ENCODE results near the gene HOXB4.

Gene HOXB4

GRCh38 chr17:48613862-48614694 is 35.9 kb upstream of the HOXB4 start:
- DNase-seq = no peak

- DNase-seq = no peak
Observed at GRCh38 chr17:48612854-48613691, 34.9 kb upstream of the HOXB4 start.

DNA sequence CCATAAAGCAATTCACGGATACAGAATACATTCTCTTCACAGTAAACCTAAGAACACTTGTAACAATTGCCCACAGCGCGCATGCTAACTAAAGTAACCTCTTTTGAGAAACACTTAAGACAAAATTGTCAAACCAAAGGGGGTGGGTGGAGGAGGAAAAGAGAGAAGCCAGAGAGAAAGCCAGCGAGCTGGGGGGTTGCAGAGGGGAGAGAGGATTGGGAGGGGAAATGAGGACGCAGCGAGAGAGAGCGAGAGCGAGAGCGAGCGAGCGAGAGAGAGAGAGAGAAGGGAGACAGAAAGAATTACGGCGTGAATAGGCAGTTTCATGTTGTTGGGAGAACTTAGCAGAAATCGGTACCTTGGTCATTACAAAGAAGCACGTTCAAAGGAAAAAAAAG is 34.3 kb upstream of the HOXB4 start:
- DNase-seq = no peak

GRCh38 chr17:48611681-48612455 is 33.7 kb upstream of the HOXB4 start:
- DNase-seq = no peak

GRCh38 chr17:48611213-48611612 is 33.1 kb upstream of the HOXB4 start:
- DNase-seq = no peak

DNA sequence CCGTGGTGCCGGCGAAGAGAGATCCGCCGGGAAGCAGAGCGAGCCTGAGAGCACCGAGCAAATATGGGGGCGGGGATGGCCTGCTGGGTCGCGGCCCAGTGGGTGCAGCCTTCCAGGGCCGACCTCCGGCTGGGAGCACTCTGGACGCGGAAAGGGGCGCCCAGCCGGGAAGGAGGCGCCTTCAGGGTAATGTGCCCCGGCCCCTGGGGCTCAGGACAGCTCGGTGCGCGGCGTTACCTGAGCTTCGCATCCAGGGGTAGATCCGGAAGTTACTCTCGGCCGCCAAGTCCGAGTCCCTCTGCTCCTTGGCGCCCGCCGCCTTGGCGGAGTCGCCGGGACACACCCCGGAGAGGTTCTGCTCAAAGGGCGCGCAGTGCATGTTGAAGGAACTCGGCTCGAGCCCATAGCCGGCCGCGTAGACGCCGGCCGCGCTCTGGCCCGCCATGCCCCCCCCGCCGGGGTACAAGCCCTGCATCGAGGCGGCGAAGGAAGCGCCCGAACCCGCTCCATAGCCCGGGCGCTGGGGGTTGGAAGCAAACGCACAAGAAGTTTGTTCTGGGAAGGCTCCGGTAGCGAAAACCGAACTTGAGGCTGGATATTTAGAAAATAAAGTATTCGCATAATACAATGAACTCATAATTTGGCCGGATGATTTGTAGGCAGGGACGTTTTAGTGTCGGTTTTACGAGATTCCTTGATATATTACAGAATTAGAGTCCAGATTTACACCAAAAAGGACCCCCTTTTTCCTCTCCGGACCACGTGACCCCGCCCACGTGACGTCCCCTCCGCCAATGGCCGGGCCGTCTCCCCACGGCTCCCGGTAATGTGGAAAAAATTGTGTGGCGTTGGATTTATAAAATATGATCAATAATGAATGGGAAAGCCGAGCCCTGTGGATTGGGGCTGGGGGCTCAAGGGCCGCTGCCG is 32.4 kb upstream of the HOXB4 start, which contains the start of gene HOXB7:
HOXB7 (minus strand) TSS at position 736 of the 930 bp plus-strand sequence; CDS start at position 637, 99 bp downstream.
- DNase-seq = peak; percentile 41

DNA sequence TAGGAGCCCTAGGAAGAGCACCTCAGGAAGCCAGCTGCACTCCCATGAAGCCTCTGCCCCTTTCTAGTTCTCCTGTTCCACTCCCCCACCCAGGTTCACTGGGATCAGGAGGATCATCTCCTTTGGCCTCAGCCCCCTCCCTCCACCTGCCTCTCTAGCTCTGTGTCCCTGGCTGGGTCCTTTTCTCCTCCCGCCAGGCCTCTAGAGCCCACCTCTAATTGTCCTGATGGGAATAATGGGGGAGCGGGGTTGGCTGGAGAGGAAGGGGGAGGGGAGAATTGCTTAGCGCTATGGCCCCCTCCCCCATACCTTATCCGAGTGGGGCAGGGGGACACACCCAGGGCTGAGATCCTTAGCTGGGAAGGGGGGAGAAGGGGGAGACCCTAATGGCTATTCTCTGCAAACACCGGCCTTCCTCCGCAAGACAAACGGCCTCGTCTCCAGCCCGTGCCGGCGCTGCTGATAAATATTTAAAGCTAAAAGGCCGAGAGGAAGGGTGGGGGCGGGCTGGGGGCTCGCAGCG is 31.7 kb upstream of the HOXB4 start:
- DNase-seq = no peak

DNA sequence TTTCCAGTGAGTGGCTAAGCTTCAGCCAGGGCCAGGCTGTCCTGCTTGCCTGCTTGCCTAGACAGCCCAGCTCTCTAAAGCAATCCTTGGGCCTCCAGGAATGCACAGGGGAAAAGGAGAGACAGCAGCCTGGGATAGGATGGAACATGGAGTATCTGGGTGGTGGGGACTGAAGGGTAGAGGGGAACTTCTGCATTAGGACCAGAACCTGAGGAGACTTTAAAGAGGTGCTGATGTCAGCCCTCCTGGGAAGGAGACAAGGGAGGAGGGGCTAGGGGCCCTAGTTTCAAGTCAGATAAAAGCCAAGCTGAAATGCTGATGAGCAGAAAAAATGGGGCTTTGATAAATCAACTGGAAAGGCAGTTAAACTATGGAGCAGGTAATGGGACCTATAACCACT is 30.9 kb upstream of the HOXB4 start:
- no peak for DNase-seq

DNA sequence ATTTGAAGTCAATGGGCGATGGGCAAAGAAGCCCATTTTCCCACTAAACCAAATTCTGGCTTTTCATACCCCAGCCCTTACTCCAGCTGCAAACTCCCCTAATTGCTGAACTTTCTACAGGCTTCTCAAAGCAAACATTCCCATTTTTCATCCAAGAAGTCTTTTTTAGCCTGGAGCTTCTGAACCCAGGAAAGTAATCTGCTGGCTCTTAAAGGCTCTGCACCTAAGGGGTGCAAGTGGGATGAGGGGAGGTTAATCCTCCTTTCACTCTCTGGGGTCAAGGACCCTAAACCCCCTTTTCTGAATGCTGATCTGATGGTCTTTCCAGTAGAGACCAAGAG is 30.3 kb upstream of the HOXB4 start:
- no peak for DNase-seq

DNA sequence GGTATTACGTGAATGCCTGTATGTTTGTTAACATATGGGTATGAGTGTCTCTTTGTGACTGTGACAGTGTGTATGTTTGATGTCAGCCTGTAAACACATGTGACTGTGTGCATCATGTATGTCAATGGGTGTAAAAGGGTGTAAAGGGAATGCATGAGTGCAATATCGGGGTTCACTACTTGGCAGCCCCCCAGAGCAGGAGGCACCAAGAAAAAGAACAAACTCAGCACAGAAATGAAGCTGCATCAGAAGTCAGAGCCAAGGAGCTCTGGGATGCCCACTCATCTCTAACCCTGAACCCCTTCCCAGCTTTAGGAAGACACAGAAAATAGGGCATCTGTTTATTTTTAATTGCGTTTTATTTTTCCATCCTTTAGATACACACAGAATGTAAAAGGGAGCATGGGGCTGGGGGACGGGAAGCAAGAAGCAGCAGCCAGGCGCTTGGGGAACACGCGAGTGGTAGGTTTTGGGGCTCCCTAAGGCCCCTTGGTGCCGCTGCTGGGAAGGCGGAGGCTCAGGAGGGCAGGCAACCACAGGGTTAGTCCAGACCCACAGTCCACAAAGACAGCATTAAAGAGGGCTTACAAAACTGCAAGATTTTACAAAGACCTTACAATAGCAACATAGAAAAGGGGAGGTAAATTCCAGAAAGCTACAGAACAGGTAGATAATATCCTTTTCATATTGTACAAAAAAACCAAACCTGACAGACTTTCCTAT is 28.9 kb upstream of the HOXB4 start:
- DNase-seq = no peak

GRCh38 chr17:48605991-48606891 is 28.1 kb upstream of the HOXB4 start:
- DNase-seq = no peak

- no peak for DNase-seq
Observed at GRCh38 chr17:48605409-48605919, 27.3 kb upstream of the HOXB4 start.

DNA sequence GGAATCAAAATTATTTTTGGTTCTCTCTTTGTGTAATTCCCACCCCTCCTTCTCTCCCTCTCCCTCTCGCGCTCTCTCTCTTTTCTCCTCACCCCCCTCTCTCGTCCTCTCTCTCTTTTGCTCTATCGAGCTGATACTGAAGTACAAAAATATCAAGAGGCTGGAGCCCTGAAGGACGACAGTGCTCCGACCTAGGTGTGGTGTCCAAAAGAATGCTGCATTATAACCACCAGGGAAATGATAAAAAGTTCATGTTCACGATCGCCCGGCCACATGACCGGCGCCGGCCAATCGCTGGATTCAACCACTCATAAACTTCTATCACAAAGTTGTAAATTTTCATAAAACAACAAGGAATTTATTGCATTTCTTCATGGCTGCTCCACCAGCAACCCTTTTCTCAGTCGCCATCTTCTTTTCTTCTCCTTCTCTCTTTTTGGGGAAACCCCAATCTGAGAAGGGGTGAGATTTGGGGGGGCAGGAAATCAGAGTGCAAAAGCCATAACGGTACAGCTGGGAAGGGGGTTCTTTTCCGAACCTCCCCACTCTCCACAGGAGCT is 26.7 kb upstream of the HOXB4 start, which contains the start of gene HOXB6:
HOXB6 (minus strand) TSS at position 217 of the 560 bp plus-strand sequence. CDS start 6,836 bp downstream, outside the sequence.
- no peak for DNase-seq

DNA sequence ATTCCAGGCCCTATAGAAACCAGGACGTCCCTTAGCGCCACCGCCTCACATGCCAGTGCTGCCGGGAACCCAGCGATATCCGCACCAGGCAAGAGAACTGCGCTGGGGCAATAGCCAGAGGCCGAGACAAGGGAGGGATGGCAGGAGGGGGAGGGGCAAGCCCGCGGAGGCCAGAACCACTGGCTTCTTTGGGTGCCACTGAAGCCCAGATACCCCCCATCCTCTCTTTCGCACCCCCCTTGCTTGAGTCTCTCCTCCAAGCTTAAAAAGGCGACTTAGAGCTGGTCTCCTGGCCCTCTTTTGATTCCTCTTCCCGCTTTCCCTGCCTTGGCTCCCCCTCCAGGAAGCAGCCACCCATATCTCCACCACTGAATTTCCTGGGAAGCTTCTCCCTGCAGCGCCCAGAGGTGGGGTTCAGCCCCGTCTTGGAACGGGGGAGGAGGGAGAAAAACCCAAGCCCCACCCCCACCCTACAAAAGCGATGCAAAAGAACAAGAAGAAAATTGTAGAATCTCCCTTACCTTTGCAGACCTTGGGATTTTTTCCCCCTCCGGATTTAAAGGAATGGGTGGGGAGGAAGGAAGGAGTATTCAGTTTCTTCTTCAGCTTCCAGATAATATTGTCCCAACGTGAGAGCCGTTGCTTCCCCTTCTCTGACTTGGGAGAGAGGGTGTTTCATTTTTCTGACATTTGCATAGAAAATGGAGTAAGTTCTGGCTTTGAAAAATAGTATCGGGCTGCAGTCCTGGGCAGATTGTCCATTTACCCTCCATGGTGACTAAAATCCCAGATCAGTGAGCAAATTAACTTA is 26.0 kb upstream of the HOXB4 start:
- no peak for DNase-seq

- no peak for DNase-seq
Observed at GRCh38 chr17:48601539-48602425, 23.6 kb upstream of the HOXB4 start.

DNA sequence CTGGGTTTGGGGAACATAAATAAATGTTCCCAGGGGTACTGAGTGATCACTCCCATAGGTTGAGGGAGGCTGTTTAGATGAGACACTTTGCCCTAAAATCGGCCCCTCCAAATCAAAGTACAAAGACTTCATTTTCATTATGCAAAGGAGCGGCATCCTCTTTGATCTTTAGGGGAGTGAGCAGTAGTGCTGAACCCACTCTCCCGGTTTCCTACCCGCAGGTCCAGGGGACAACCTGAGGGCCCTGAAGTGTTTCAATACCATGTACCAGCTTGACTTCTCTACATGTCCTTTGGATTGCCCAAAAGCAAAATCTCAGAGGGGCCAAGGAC is 23.0 kb upstream of the HOXB4 start:
- no peak for DNase-seq
